SK-N-SH treated with all-trans-retinoic acid at 6 μM for 48 hours (cell line): ENCODE measurements around the gene SERPINA12.

Source experiments
- BACH2 ChIP-seq: fragments of 250-450 bp; sonication (Bioruptor Pico); IDR thresholded peaks from 2 replicates; pipeline ENCODE4 v1.9.0; 2021; ENCODE audit warnings: mild to moderate bottlenecking, borderline replicate concordance
- CREB5 ChIP-seq: fragments of 250-450 bp; sonication (Bioruptor Pico); IDR thresholded peaks from 2 replicates; pipeline ENCODE4 v1.5.1; 2020; ENCODE audit warnings: low read depth, mild to moderate bottlenecking, moderate library complexity
- CSRNP3 ChIP-seq: fragments of 250-450 bp; sonication (Bioruptor Pico); IDR thresholded peaks from 2 replicates; pipeline ENCODE4 v1.5.1; 2021; ENCODE audit warnings: mild to moderate bottlenecking, moderate library complexity
- ESRRG ChIP-seq: fragments of 250-450 bp; sonication (Bioruptor Pico); IDR thresholded peaks from 2 replicates; pipeline ENCODE4 v1.6.1; 2021; ENCODE audit warnings: mild to moderate bottlenecking
- PATZ1 ChIP-seq: fragments of 250-450 bp; sonication (Bioruptor Pico); IDR thresholded peaks from 2 replicates; pipeline ENCODE4 v1.8.0; 2020; ENCODE audit warnings: mild to moderate bottlenecking, moderate library complexity, borderline replicate concordance
- POU6F1 ChIP-seq: fragments of 250-450 bp; sonication (Bioruptor Pico); IDR thresholded peaks from 2 replicates; pipeline ENCODE4 v1.8.0; 2021; ENCODE audit warnings: low read depth, mild to moderate bottlenecking, moderate library complexity, borderline replicate concordance
- PPARA ChIP-seq: fragments of 250-450 bp; sonication (Bioruptor Pico); IDR thresholded peaks from 2 replicates; pipeline ENCODE4 v1.5.0; 2020; ENCODE audit warnings: mild to moderate bottlenecking, borderline replicate concordance
- RARB ChIP-seq: fragments of 250-450 bp; sonication (Bioruptor Pico); IDR thresholded peaks from 2 replicates; pipeline ENCODE4 v1.8.0; 2021; ENCODE audit warnings: mild to moderate bottlenecking, moderate library complexity
- TCF4 ChIP-seq: fragments of 250-450 bp; sonication (Bioruptor Pico); IDR thresholded peaks from 2 replicates; pipeline ENCODE4 v1.8.0; 2021; ENCODE audit warnings: mild to moderate bottlenecking, moderate library complexity, borderline replicate concordance
- TOX ChIP-seq: fragments of 250-450 bp; sonication (Bioruptor Pico); IDR thresholded peaks from 2 replicates; pipeline ENCODE4 v1.8.0; 2021; ENCODE audit warnings: mild to moderate bottlenecking, moderate library complexity, borderline replicate concordance
- TSHZ2 ChIP-seq: fragments of 250-450 bp; sonication (Bioruptor Pico); IDR thresholded peaks from 2 replicates; pipeline ENCODE4 v1.5.0; 2020; ENCODE audit warnings: mild to moderate bottlenecking, moderate library complexity
- ZFP3 ChIP-seq: fragments of 250-450 bp; sonication (Bioruptor Pico); IDR thresholded peaks from 2 replicates; pipeline ENCODE4 v1.5.0; 2020; ENCODE audit warnings: mild to moderate bottlenecking, moderate library complexity
- ZNF565 ChIP-seq: fragments of 450-650 bp; formaldehyde crosslinking; conservative IDR thresholded peaks from 2 replicates; pipeline ENCODE4 v1.5.0; 2020; ENCODE audit warnings: low read depth, mild to moderate bottlenecking, moderate library complexity
- ZNF8 ChIP-seq: fragments of 450-650 bp; formaldehyde crosslinking; IDR thresholded peaks from 2 replicates; pipeline ENCODE4 v1.5.0; 2020; ENCODE audit warnings: mild to moderate bottlenecking, moderate library complexity

GRCh38 chr14:94441531-94442205 is 67.6 kb downstream of the SERPINA12 start:
- TF ChIP-seq RARB (CRISPR knock-in tag) (no peak), PPARA (CRISPR knock-in tag) (no peak), ZNF8 (CRISPR knock-in tag) (no peak), ZFP3 (CRISPR knock-in tag) (no peak), TCF4 (CRISPR knock-in tag) (no peak), PATZ1 (no peak), BACH2 (CRISPR knock-in tag) (no peak), ESRRG (CRISPR knock-in tag) (no peak), TOX (no peak), ZNF565 (CRISPR knock-in tag) (no peak), POU6F1 (CRISPR knock-in tag) (no peak), CSRNP3 (CRISPR knock-in tag) (no peak), TSHZ2 (CRISPR knock-in tag) (no peak), CREB5 (no peak)
